GM18505 (cell line): ENCODE results near the gene ICAM1.
A peak's percentile ranks its signal among the peaks of the same experiment; 100 is the strongest.

Experiments used
- ATAC-seq: cut with Tn5 transposase; IDR thresholded peaks from one replicate; pipeline ENCODE4 v1.9.1; 2021; ENCODE audit not compliant: unreplicated experiment
- POLR2A ChIP-seq: IDR thresholded peaks from 4 replicates; pipeline ENCODE4 v1.6.1; 2011; ENCODE audit warnings: borderline replicate concordance; ENCODE audit not compliant: insufficient read depth, insufficient read length; ENCODE audit errors: extremely low read depth

ICAM1 gene

GRCh38 chr19:10325732-10326131 is 54.8 kb downstream of the ICAM1 start:
- no peak for ATAC-seq
- no peak for TF ChIP-seq POLR2A

- no peak for TF ChIP-seq POLR2A
- no peak for ATAC-seq
Observed at GRCh38 chr19:10327793-10328192, 56.9 kb downstream of the ICAM1 start.

- TF ChIP-seq POLR2A, result no peak
- ATAC-seq, result no peak
Observed at GRCh38 chr19:10328558-10329429, 57.9 kb downstream of the ICAM1 start.

GRCh38 chr19:10329555-10329954 is 58.6 kb downstream of the ICAM1 start:
- ATAC-seq, result no peak

GRCh38 chr19:10332158-10332964 is 61.4 kb downstream of the ICAM1 start:
- no peak for TF ChIP-seq POLR2A
- no peak for ATAC-seq

More at GRCh38 chr19:10329555-10329954, 58.6 kb downstream of the ICAM1 start:
- no peak for TF ChIP-seq POLR2A

GRCh38 chr19:10332965-10333757 is 62.2 kb downstream of the ICAM1 start, which contains the start of gene RAVER1:
RAVER1 (minus strand) TSS chr19:10333529; CDS start chr19:10333507, 22 bp downstream.
- ATAC-seq, result peak; percentile 88
- TF ChIP-seq POLR2A, result peak; percentile 91

GRCh38 chr19:10333758-10334587 is 63.1 kb downstream of the ICAM1 start:
- no peak for TF ChIP-seq POLR2A
- no peak for ATAC-seq

- TF ChIP-seq POLR2A, result no peak
- no peak for ATAC-seq
Observed at GRCh38 chr19:10334588-10335351, 63.9 kb downstream of the ICAM1 start.

GRCh38 chr19:10335352-10335985 is 64.5 kb downstream of the ICAM1 start:
- TF ChIP-seq POLR2A, result no peak
- no peak for ATAC-seq
